ENCODE results near the gene NUMBL. TPM values are rescaled to one million over a fixed set of nuclear protein-coding genes. Genes with fewer than 3 reads are reported as not detected.

The NUMBL gene
- total and polyA plus RNA-seq, 4 donors, result 1.1 to 4.6 (median 2.7) TPM

DNA sequence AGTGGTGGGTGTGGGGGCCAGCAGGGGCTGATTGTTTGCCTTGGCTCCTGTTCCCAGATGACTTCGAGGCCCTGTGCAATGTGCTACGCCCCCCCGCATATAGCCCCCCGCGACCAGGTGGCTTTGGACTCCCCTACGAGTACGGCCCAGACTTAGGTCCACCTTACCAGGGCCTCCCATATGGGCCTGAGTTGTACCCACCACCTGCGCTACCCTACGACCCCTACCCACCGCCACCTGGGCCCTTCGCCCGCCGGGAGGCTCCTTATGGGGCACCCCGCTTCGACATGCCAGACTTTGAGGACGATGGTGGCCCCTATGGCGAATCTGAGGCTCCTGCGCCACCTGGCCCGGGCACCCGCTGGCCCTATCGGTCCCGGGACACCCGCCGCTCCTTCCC lies 63.5 kb downstream of the NUMBL start:
- no peaks in the 10 kb centered on the region for H3K27me3 ChIP-seq (ENCODE audit: control insufficient read depth in 4 of 4, insufficient read depth in 4 of 4, low read length in 3 of 4)
- no peaks in the 10 kb centered on the region for H3K36me3 ChIP-seq (ENCODE audit: control insufficient read depth in 4 of 4, insufficient read depth in 3 of 4, low read depth in 1 of 4, low read length in 3 of 4)
- H3K9me3 ChIP-seq (ENCODE audit: control insufficient read depth in 4 of 4, low read length in 3 of 4), result no peaks in the 10 kb centered on the region
- no peaks in the 10 kb centered on the region for H3K4me1 ChIP-seq (ENCODE audit: control insufficient read depth in 4 of 4, insufficient read depth in 4 of 4, low read length in 3 of 4)
- H3K27ac ChIP-seq (ENCODE audit: low read depth in 1 of 2, low read length in 2 of 2), result no peak overlapping the region
- no peak for DNase-seq (ENCODE audit: low spot score)
- TF ChIP-seq HNF4A (conservative IDR thresholded peaks at IDR 0.05) (no peak), ATF3 (IDR thresholded peaks at IDR 0.05) (no peak), RXRA (IDR thresholded peaks at IDR 0.05) (no peak), ZBTB33 (IDR thresholded peaks at IDR 0.05) (no peak), YY1 (IDR thresholded peaks at IDR 0.05) (no peak), MAX (IDR thresholded peaks at IDR 0.05) (no peak)
- 94% methylated on average over 24 of the region's 24 CpGs for WGBS
- H3K9ac ChIP-seq (ENCODE audit: low read depth in 1 of 2, low read length in 2 of 2), result no peak overlapping the region
- no peak overlapping the region for H3K4me3 ChIP-seq (ENCODE audit: low read depth in 1 of 3, low read length in 3 of 3)

DNA sequence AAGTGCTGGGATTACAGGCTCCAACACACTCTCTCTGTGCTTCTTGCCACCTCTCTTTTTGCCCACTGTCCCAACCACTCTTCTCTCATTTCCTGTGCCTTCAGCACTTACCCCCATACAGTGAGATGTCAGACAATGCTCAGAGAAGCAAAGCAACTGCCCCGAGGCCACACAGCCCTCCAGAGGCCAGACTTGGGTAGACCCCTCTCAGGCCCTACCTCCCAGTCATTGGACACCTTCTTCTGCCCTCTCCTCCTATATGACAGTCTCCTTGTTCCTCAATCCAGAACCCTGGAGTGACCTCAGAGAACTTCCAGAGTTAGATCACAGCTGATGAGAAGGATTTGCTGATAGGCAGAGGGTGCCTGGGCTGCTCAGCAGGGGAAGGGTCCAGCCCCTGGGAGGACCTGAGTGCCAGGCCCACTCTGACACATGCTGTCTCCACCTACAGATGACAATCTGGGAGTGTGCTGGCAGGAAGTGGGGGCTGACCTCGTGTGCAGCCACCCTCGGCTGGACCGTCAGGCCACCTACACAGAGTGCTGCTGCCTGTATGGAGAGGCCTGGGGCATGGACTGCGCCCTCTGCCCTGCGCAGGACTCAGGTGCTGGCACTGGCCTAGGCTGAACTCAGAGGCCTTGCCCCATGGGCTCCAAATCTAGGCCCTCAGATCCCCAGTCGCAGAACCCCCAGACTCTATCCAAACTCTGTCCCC lies 64.9 kb downstream of the NUMBL start:
- Histone ChIP-seq H3K27me3 (ENCODE audit: control insufficient read depth in 4 of 4, insufficient read depth in 4 of 4, low read length in 3 of 4) (no peaks in the 10 kb centered on the region), H3K4me3 (ENCODE audit: low read depth in 1 of 3, low read length in 3 of 3) (no peak overlapping the region), H3K36me3 (ENCODE audit: control insufficient read depth in 4 of 4, insufficient read depth in 3 of 4, low read depth in 1 of 4, low read length in 3 of 4) (no peaks in the 10 kb centered on the region), H3K9me3 (ENCODE audit: control insufficient read depth in 4 of 4, low read length in 3 of 4) (no peaks in the 10 kb centered on the region), H3K27ac (ENCODE audit: low read depth in 1 of 2, low read length in 2 of 2) (no peak overlapping the region), H3K4me1 (ENCODE audit: control insufficient read depth in 4 of 4, insufficient read depth in 4 of 4, low read length in 3 of 4) (no peaks in the 10 kb centered on the region), H3K9ac (ENCODE audit: low read depth in 1 of 2, low read length in 2 of 2) (no peak overlapping the region)
- TF ChIP-seq RAD21 (IDR thresholded peaks at IDR 0.05) (no peak), HNF4A (conservative IDR thresholded peaks at IDR 0.05) (no peak), HNF4G (IDR thresholded peaks at IDR 0.05) (no peak), GABPA (IDR thresholded peaks at IDR 0.05 in 1 of 2, conservative IDR thresholded peaks at IDR 0.05 in 1 of 2) (no peak), TAF1 (conservative IDR thresholded peaks at IDR 0.05) (no peak), NR2F2 (IDR thresholded peaks at IDR 0.05) (no peak), YY1 (IDR thresholded peaks at IDR 0.05) (no peak), SP1 (IDR thresholded peaks at IDR 0.05) (no peak), FOXA1 (IDR thresholded peaks at IDR 0.05) (no peak), FOXA2 (IDR thresholded peaks at IDR 0.05) (no peak), ZBTB33 (IDR thresholded peaks at IDR 0.05) (no peak), ATF3 (IDR thresholded peaks at IDR 0.05) (no peak), RXRA (IDR thresholded peaks at IDR 0.05) (no peak), EGR1 (IDR thresholded peaks at IDR 0.05; ENCODE audit: low read depth in 2 of 2) (no peak), JUND (IDR thresholded peaks at IDR 0.05) (no peak), MAX (IDR thresholded peaks at IDR 0.05) (no peak)
- TF ChIP-seq, protein P1, sequence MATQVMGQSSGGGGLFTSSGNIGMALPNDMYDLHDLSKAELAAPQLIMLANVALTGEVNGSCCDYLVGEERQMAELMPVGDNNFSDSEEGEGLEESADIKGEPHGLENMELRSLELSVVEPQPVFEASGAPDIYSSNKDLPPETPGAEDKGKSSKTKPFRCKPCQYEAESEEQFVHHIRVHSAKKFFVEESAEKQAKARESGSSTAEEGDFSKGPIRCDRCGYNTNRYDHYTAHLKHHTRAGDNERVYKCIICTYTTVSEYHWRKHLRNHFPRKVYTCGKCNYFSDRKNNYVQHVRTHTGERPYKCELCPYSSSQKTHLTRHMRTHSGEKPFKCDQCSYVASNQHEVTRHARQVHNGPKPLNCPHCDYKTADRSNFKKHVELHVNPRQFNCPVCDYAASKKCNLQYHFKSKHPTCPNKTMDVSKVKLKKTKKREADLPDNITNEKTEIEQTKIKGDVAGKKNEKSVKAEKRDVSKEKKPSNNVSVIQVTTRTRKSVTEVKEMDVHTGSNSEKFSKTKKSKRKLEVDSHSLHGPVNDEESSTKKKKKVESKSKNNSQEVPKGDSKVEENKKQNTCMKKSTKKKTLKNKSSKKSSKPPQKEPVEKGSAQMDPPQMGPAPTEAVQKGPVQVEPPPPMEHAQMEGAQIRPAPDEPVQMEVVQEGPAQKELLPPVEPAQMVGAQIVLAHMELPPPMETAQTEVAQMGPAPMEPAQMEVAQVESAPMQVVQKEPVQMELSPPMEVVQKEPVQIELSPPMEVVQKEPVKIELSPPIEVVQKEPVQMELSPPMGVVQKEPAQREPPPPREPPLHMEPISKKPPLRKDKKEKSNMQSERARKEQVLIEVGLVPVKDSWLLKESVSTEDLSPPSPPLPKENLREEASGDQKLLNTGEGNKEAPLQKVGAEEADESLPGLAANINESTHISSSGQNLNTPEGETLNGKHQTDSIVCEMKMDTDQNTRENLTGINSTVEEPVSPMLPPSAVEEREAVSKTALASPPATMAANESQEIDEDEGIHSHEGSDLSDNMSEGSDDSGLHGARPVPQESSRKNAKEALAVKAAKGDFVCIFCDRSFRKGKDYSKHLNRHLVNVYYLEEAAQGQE (IDR thresholded peaks at IDR 0.05), result no peak
- TF ChIP-seq, protein P2, sequence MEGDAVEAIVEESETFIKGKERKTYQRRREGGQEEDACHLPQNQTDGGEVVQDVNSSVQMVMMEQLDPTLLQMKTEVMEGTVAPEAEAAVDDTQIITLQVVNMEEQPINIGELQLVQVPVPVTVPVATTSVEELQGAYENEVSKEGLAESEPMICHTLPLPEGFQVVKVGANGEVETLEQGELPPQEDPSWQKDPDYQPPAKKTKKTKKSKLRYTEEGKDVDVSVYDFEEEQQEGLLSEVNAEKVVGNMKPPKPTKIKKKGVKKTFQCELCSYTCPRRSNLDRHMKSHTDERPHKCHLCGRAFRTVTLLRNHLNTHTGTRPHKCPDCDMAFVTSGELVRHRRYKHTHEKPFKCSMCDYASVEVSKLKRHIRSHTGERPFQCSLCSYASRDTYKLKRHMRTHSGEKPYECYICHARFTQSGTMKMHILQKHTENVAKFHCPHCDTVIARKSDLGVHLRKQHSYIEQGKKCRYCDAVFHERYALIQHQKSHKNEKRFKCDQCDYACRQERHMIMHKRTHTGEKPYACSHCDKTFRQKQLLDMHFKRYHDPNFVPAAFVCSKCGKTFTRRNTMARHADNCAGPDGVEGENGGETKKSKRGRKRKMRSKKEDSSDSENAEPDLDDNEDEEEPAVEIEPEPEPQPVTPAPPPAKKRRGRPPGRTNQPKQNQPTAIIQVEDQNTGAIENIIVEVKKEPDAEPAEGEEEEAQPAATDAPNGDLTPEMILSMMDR (IDR thresholded peaks at IDR 0.05; ENCODE audit: low read depth, low read length, missing input control), result no peak
- WGBS, result 84% methylated on average over 7 of the region's 7 CpGs
- no peak for DNase-seq (ENCODE audit: low spot score)

Measured in liver (tissue), 9 donors.